Astrocyte (in vitro differentiated cells and primary cell): ENCODE measurements around the gene FAM149B1. TPM values are rescaled to one million over a fixed set of nuclear protein-coding genes. Genes with fewer than 3 reads are reported as not detected.

ENCODE experiments used
- DNase-seq: peaks from one replicate; pipeline ENCODE4 v3.0.0-alpha.2; 2010; ENCODE audit warnings: low read depth
- FAIRE-seq: peaks from 2 replicates; lab custom pipeline; 2011; peaks lifted over from hg19 to GRCh38; lab: Jason Lieb, UNC
- H2AFZ ChIP-seq: 2 replicates; pipeline ENCODE4 v1.6.0; 2012; ENCODE audit warnings: low read depth, low read length, inconsistent platforms
- H3K27ac ChIP-seq: 2 replicates; pipeline ENCODE4 v1.5.1; 2011; ENCODE audit warnings: low read depth, low read length, inconsistent platforms
- H3K27me3 ChIP-seq: 2 replicates; pipeline ENCODE4 v1.6.0; 2011; ENCODE audit warnings: low read length, inconsistent platforms; ENCODE audit not compliant: insufficient read depth
- H3K36me3 ChIP-seq: 2 replicates; pipeline ENCODE4 v1.5.1; 2011; ENCODE audit warnings: low read length, inconsistent platforms; ENCODE audit not compliant: insufficient read depth
- H3K4me1 ChIP-seq: 2 replicates; pipeline ENCODE4 v1.5.1; 2011; ENCODE audit warnings: low read length, inconsistent platforms; ENCODE audit not compliant: insufficient read depth
- H3K4me2 ChIP-seq: 2 replicates; pipeline ENCODE4 v1.6.0; 2012; ENCODE audit warnings: low read length, inconsistent platforms
- H3K4me3 ChIP-seq: 2 replicates; pipeline ENCODE4 v1.5.1; 2011; ENCODE audit warnings: low read depth, mild to moderate bottlenecking, low read length, inconsistent platforms; ENCODE audit not compliant: insufficient read depth
- H3K79me2 ChIP-seq: 2 replicates; pipeline ENCODE4 v1.6.0; 2012; ENCODE audit warnings: mild to moderate bottlenecking, low read length, inconsistent platforms; ENCODE audit not compliant: insufficient read depth
- H3K9ac ChIP-seq: 2 replicates; pipeline ENCODE4 v1.6.0; 2012; ENCODE audit warnings: mild to moderate bottlenecking, low read length, inconsistent platforms
- H3K9me3 ChIP-seq: 2 replicates; pipeline ENCODE4 v1.5.1; 2012; ENCODE audit warnings: low read depth, mild to moderate bottlenecking, low read length, inconsistent platforms; ENCODE audit not compliant: insufficient read depth
- H4K20me1 ChIP-seq: 2 replicates; pipeline ENCODE4 v1.6.0; 2012; ENCODE audit warnings: low read length, inconsistent platforms; ENCODE audit not compliant: insufficient read depth
- H3K27ac Mint-ChIP-seq: one replicate; pipeline ENCODE4 v1.8.0; 2021; ENCODE audit warnings: mild to moderate bottlenecking, mixed read lengths; ENCODE audit not compliant: unreplicated experiment
- H3K27me3 Mint-ChIP-seq: one replicate; pipeline ENCODE4 v1.8.0; 2021; ENCODE audit warnings: low read depth, mixed read lengths; ENCODE audit not compliant: unreplicated experiment
- H3K36me3 Mint-ChIP-seq: one replicate; pipeline ENCODE4 v1.8.0; 2021; ENCODE audit warnings: low read depth, mixed read lengths; ENCODE audit not compliant: unreplicated experiment
- H3K4me1 Mint-ChIP-seq: one replicate; pipeline ENCODE4 v1.8.0; 2021; ENCODE audit warnings: low read depth, mixed read lengths; ENCODE audit not compliant: unreplicated experiment
- H3K4me3 Mint-ChIP-seq: one replicate; pipeline ENCODE4 v1.8.0; 2021; ENCODE audit warnings: mild to moderate bottlenecking, moderate library complexity, mixed read lengths; ENCODE audit not compliant: unreplicated experiment
- H3K9me3 Mint-ChIP-seq: one replicate; pipeline ENCODE4 v1.8.0; 2021; ENCODE audit warnings: mild to moderate bottlenecking, mixed read lengths; ENCODE audit not compliant: unreplicated experiment
- EZH2 ChIP-seq: IDR thresholded peaks from 2 replicates; pipeline ENCODE4 v1.6.1; 2012; ENCODE audit warnings: mild to moderate bottlenecking, low read length, inconsistent platforms; ENCODE audit not compliant: insufficient read depth
- total RNA-seq: library from RNA; stranded (reverse); gene quantifications from 2 replicates; pipeline ENCODE4 v1.2.1, GENCODE V29; 2021
- TF ChIP-seq, protein P1 (sequence below): IDR thresholded peaks from 2 replicates; pipeline ENCODE4 v1.5.1; 2011; ENCODE audit warnings: low read depth, mild to moderate bottlenecking, inconsistent platforms, low read length, moderate library complexity; ENCODE audit not compliant: insufficient read depth

Gene FAM149B1
- total RNA-seq, 1 donor from 2014 or later: 14.0 TPM

DNA sequence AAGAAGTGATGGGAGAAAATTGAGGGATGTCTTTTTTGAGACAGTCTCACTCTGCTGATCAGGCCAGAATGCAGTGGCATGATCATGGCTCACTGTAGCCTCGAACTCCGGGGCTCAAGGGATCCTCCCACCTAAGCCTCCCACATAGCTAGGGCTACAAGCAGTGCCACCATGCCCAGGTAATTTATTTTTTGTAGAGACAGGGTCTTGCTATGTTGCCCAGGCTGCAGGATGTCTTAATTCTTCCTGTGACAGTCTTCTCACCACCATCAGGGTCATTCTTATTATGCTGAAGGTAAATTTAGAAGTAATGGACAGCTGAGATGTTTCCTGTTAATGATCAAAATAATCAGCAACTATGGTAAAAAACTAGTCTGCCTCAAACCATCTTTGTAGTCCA lies 72.0 kb downstream of the FAM149B1 start:
- no peak for TF ChIP-seq EZH2
- TF ChIP-seq, protein P1, sequence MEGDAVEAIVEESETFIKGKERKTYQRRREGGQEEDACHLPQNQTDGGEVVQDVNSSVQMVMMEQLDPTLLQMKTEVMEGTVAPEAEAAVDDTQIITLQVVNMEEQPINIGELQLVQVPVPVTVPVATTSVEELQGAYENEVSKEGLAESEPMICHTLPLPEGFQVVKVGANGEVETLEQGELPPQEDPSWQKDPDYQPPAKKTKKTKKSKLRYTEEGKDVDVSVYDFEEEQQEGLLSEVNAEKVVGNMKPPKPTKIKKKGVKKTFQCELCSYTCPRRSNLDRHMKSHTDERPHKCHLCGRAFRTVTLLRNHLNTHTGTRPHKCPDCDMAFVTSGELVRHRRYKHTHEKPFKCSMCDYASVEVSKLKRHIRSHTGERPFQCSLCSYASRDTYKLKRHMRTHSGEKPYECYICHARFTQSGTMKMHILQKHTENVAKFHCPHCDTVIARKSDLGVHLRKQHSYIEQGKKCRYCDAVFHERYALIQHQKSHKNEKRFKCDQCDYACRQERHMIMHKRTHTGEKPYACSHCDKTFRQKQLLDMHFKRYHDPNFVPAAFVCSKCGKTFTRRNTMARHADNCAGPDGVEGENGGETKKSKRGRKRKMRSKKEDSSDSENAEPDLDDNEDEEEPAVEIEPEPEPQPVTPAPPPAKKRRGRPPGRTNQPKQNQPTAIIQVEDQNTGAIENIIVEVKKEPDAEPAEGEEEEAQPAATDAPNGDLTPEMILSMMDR: no peak
- H3K9me3 ChIP-seq: no peaks in the 10 kb centered on the region
- Mint-ChIP-seq H3K36me3 (peaks cover 11% of the 10 kb centered on the region), H3K9me3 (no peaks in the 10 kb centered on the region), H3K4me1 (no peaks in the 10 kb centered on the region), H3K27ac (no peak overlapping the region), H3K4me3 (no peak overlapping the region), H3K27me3 (no peaks in the 10 kb centered on the region)
- H3K27ac ChIP-seq: no peak overlapping the region
- no peak overlapping the region for H2AFZ ChIP-seq
- peaks cover 50% of the 10 kb centered on the region for H3K36me3 ChIP-seq
- DNase-seq (no peak), FAIRE-seq (no peak)
- no peak overlapping the region for H3K4me3 ChIP-seq
- H3K27me3 ChIP-seq: no peaks in the 10 kb centered on the region
- peaks cover 24% of the 10 kb centered on the region for H3K79me2 ChIP-seq
- H3K4me2 ChIP-seq: no peak overlapping the region
- peaks cover 2% of the 10 kb centered on the region for H3K4me1 ChIP-seq
- peaks cover 15% of the 10 kb centered on the region for H4K20me1 ChIP-seq
- H3K9ac ChIP-seq: no peak overlapping the region

DNA sequence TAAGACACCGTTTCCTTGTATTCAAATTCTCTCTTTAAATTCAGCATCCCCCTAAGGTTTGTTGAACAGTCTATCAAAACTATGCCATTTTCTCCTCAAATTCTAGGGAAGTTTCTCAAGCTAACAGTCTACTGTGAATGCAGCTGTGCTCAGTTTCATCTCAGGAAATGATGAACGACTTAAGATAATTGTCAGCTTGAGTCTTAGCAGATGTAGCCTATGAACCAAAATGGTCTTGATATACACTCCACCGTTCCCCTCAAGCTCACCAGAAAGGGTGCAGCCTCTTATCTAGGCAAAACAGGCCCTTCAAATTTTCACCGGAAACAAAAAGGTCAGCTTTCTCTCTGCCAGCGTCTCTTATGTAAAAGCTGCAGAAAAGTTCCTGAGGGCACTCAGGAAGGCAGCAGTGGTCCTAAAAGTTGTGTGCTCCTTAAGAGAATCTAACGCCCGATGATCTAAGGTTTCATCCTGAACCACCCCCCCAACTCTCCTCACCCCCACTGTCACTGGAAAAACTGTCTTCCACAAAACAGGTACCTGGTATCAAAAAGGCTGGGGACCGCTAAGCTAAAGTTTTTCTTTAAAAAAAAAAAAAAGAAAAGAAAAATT lies 77.1 kb downstream of the FAM149B1 start:
- Histone ChIP-seq H3K4me2 (peak overlapping the region; percentile 91), H3K9ac (peak overlapping the region; percentile 86), H4K20me1 (peaks cover 13% of the 10 kb centered on the region), H3K4me1 (peaks cover 15% of the 10 kb centered on the region), H3K27me3 (no peaks in the 10 kb centered on the region), H3K9me3 (no peaks in the 10 kb centered on the region), H2AFZ (no peak overlapping the region), H3K79me2 (peaks cover 67% of the 10 kb centered on the region), H3K27ac (no peak overlapping the region), H3K4me3 (peak overlapping the region; percentile 89), H3K36me3 (peaks cover 47% of the 10 kb centered on the region)
- DNase-seq: no peak
- no peak for FAIRE-seq
- H3K9me3 Mint-ChIP-seq: no peaks in the 10 kb centered on the region
- no peaks in the 10 kb centered on the region for H3K27me3 Mint-ChIP-seq
- peak overlapping the region; percentile 74 for H3K4me3 Mint-ChIP-seq
- H3K27ac Mint-ChIP-seq: peak overlapping the region; percentile 43
- TF ChIP-seq, protein P1: no peak
- no peak for TF ChIP-seq EZH2
- H3K36me3 Mint-ChIP-seq: peaks cover 11% of the 10 kb centered on the region
- peaks cover 9% of the 10 kb centered on the region for H3K4me1 Mint-ChIP-seq

DNA sequence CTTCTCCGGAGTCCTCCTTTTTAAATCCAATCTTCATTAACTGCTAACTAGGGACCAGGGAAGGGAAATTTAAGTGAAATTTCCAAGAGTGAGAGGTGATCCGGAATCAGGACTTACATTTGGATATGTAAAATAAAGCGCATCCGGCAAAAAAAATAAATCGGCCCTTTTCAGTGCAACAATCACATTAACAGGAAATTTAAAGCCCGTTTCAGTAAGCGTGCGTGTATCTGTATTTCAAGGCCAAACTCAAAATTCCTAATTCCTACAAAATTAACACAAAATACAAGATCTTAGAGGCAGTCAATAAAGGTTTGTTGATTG lies 78.4 kb downstream of the FAM149B1 start:
- peak overlapping the region; percentile 89 for H3K4me3 ChIP-seq
- Mint-ChIP-seq H3K36me3 (peaks cover 12% of the 10 kb centered on the region), H3K27me3 (no peaks in the 10 kb centered on the region), H3K9me3 (no peaks in the 10 kb centered on the region), H3K4me3 (peak overlapping the region; percentile 94), H3K4me1 (peaks cover 17% of the 10 kb centered on the region), H3K27ac (peak overlapping the region; percentile 75)
- H3K9ac ChIP-seq: peak overlapping the region; percentile 86
- no peaks in the 10 kb centered on the region for H3K27me3 ChIP-seq
- peak overlapping the region; percentile 91 for H3K4me2 ChIP-seq
- H4K20me1 ChIP-seq: peaks cover 13% of the 10 kb centered on the region
- TF ChIP-seq EZH2: no peak
- TF ChIP-seq, protein P1: no peak
- FAIRE-seq (no peak), DNase-seq (no peak)
- H3K27ac ChIP-seq: peak overlapping the region; percentile 81
- H3K9me3 ChIP-seq: no peaks in the 10 kb centered on the region
- peaks cover 21% of the 10 kb centered on the region for H3K4me1 ChIP-seq
- peaks cover 46% of the 10 kb centered on the region for H3K36me3 ChIP-seq
- H3K79me2 ChIP-seq: peaks cover 78% of the 10 kb centered on the region
- H2AFZ ChIP-seq: no peak overlapping the region
